Esophagus squamous epithelium (tissue), 4 donors: Measurements from ENCODE around the gene ZNF669.

Source experiments
- POLR2A ChIP-seq, 4 donors: fragments of 450-650 bp; IDR thresholded peaks; one replicate each; pipeline ENCODE4 v1.6.1; 2017; ENCODE audit warnings: antibody characterized with exemption in 4 of 4, mild to moderate bottlenecking in 4 of 4, moderate library complexity in 3 of 4
- TF ChIP-seq, protein P1 (sequence below), 6 experiments: fragments of 450-650 bp in 4 of 6; fragments of 200-600 bp in 2 of 6; sonication (generic) in 2 of 6; IDR thresholded peaks; one replicate each; pipeline ENCODE4 v1.5.1; 2016 to 2019; ENCODE audit warnings: antibody characterized with exemption in 6 of 6, mild to moderate bottlenecking in 4 of 6, moderate library complexity in 4 of 6

DNA sequence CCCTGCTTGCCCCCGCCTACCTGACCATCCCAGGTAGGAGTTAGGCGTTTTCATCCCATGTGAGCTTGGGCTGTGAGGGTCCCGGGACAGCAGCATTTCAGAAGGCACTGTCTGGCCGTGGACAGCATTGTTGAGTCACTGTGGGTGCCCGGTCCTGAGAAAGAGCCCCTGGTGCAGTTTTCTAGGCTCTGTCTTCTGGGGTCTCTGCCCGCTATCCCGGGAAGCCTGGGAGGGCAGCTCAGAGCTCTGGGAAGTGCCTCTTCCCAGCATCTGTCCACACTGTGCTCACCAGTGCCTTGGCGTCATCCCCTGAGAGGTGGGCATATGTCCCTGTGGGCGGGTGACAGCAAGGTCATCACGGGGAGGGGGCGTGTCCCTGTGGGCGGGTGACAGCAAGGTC is 11.4 kb upstream of the ZNF669 start:
- no peak for TF ChIP-seq POLR2A (IDR thresholded peaks at IDR 0.05)
- TF ChIP-seq, protein P1, sequence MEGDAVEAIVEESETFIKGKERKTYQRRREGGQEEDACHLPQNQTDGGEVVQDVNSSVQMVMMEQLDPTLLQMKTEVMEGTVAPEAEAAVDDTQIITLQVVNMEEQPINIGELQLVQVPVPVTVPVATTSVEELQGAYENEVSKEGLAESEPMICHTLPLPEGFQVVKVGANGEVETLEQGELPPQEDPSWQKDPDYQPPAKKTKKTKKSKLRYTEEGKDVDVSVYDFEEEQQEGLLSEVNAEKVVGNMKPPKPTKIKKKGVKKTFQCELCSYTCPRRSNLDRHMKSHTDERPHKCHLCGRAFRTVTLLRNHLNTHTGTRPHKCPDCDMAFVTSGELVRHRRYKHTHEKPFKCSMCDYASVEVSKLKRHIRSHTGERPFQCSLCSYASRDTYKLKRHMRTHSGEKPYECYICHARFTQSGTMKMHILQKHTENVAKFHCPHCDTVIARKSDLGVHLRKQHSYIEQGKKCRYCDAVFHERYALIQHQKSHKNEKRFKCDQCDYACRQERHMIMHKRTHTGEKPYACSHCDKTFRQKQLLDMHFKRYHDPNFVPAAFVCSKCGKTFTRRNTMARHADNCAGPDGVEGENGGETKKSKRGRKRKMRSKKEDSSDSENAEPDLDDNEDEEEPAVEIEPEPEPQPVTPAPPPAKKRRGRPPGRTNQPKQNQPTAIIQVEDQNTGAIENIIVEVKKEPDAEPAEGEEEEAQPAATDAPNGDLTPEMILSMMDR (IDR thresholded peaks at IDR 0.05), result no peak
